H54 (cell line): Measurements from ENCODE around the gene HES5.

Experiments
- DNase-seq: peaks from one replicate; pipeline ENCODE4 v3.0.0; 2011; ENCODE audit warnings: low spot score, mixed read lengths; ENCODE audit not compliant: insufficient read length
- FAIRE-seq: peaks from 3 replicates; lab custom pipeline; 2011; peaks lifted over from hg19 to GRCh38; lab: Jason Lieb, UNC
- POLR2A ChIP-seq: IDR thresholded peaks from 2 replicates; pipeline ENCODE4 v1.6.1; 2011; ENCODE audit warnings: low read depth, mild to moderate bottlenecking, low read length

Gene HES5

DNA sequence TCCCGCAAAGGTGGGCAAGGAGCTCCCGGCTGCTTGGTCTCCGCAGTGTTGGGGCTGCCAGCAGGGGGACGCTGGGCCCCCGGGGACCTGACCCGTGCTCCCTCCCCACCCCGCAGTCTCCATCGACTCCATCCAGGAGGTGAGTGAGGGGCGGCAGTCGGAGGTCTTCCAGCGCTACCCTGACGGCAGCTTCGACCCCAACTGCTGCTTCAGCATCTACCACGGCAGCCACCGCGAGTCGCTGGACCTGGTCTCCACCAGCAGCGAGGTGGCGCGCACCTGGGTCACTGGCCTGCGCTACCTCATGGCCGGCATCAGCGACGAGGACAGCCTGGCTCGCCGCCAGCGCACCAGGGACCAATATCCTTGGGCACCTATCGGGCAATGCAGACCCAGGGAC, 50.4 kb downstream of the HES5 start:
- TF ChIP-seq POLR2A, result no peak
- no peak for DNase-seq
- FAIRE-seq, result no peak

DNA sequence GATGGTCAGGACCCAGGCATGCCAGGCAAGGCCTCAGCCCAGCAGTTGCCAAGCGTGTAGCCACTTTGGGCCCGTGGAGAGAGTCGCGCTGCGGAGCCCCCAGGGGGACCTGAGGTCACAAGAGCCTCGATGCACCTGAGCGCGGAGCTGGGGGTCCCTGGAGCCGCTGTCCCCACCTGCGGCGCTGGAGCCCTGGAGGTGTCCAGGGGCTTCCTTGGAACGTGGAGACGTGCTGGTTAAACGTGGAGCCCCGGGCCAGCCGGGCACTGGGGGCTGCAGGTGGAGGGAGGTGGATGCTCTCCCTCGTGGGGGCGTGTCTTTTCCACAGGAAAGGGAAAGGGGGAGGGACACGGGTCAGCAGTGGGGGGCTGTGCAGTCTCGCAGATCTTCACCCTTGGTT, 50.9 kb downstream of the HES5 start:
- no peak for DNase-seq
- TF ChIP-seq POLR2A, result no peak
- no peak for FAIRE-seq
